Suprapubic skin (tissue), 4 donors: ENCODE data around the gene SHROOM3. TPM values are rescaled to one million over a fixed set of nuclear protein-coding genes. Genes with fewer than 3 reads are reported as not detected.

ENCODE experiments used
- DNase-seq, 2 donors: peaks; one replicate each; pipeline ENCODE4 v3.0.0-alpha.2; 2019; ENCODE audit warnings: low spot score in 2 of 2
- H3K27ac ChIP-seq: fragments of 200-600 bp; sonication (generic); one replicate; pipeline ENCODE4 v1.5.1; 2019
- H3K27me3 ChIP-seq: fragments of 200-600 bp; sonication (generic); one replicate; pipeline ENCODE4 v1.5.1; 2019
- H3K36me3 ChIP-seq: fragments of 200-600 bp; sonication (generic); one replicate; pipeline ENCODE4 v1.5.1; 2019
- H3K4me1 ChIP-seq: fragments of 200-600 bp; sonication (generic); one replicate; pipeline ENCODE4 v1.5.1; 2019
- H3K4me3 ChIP-seq: fragments of 200-600 bp; sonication (generic); one replicate; pipeline ENCODE4 v1.5.1; 2019; ENCODE audit warnings: mild to moderate bottlenecking
- H3K9me3 ChIP-seq: fragments of 200-600 bp; sonication (generic); one replicate; pipeline ENCODE4 v1.5.1; 2019
- EP300 ChIP-seq: sonication (generic); formaldehyde crosslinking; IDR thresholded peaks from one replicate; pipeline ENCODE4 v1.6.1; 2017; ENCODE audit warnings: antibody characterized with exemption
- POLR2A ChIP-seq, 2 donors: fragments of 450-650 bp; IDR thresholded peaks; one replicate each; pipeline ENCODE4 v1.6.1; 2017; ENCODE audit warnings: antibody characterized with exemption in 2 of 2, mild to moderate bottlenecking in 2 of 2, moderate library complexity in 2 of 2
- POLR2AphosphoS5 ChIP-seq, 3 donors: sonication (generic); formaldehyde crosslinking; IDR thresholded peaks; one replicate each; pipeline ENCODE4 v1.6.1; 2017; ENCODE audit warnings: antibody characterized with exemption in 3 of 3
- WGBS: methylation state at CpG from one replicate; pipeline ENCODE4 v1.1.5; 2018; 5-methylcytosine and 5-hydroxymethylcytosine counted together
- total RNA-seq, 4 donors: library from RNA; depleted of rRNA; stranded (reverse); fragments of >200 nt; gene quantifications; one replicate each; pipeline ENCODE4 v1.1.0, GENCODE V29; 2016
- TF ChIP-seq, protein P1 (sequence below), 2 donors: fragments of 200-600 bp in 1 of 2; fragments of 450-650 bp in 1 of 2; sonication (generic) in 1 of 2; IDR thresholded peaks; one replicate each; pipeline ENCODE4 v1.5.1; 2016 to 2019; ENCODE audit warnings: antibody characterized with exemption in 2 of 2, mild to moderate bottlenecking in 1 of 2, moderate library complexity in 1 of 2

Gene SHROOM3
- total RNA-seq, 4 donors from 2014 or later = 25.7 to 41.4 (median 29.8) TPM

DNA sequence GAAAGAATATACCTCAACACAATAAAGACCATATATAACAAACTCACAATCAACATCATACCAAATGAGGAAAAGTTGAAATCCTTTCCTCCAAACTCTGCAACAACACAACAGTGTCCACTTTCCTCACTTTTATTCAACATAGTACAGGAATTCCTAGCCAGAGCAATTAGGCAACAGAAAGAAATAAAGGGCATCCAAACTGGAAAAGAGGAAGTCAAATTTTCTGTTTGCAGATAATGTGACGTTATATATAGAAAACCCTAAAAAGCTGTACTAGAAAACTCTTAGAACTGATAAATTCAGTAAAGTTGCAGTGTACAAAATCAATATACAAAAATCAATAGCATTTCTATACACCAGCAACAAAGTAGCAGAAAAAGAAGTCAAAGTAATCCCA is 355.3 kb downstream of the SHROOM3 start:
- no peaks in the 10 kb centered on the region for H3K36me3 ChIP-seq
- no peaks in the 10 kb centered on the region for H3K4me1 ChIP-seq
- no peak for TF ChIP-seq EP300
- TF ChIP-seq POLR2AphosphoS5 (IDR thresholded peaks at IDR 0.05) = no peak
- no peak for TF ChIP-seq POLR2A (IDR thresholded peaks at IDR 0.05)
- TF ChIP-seq, protein P1, sequence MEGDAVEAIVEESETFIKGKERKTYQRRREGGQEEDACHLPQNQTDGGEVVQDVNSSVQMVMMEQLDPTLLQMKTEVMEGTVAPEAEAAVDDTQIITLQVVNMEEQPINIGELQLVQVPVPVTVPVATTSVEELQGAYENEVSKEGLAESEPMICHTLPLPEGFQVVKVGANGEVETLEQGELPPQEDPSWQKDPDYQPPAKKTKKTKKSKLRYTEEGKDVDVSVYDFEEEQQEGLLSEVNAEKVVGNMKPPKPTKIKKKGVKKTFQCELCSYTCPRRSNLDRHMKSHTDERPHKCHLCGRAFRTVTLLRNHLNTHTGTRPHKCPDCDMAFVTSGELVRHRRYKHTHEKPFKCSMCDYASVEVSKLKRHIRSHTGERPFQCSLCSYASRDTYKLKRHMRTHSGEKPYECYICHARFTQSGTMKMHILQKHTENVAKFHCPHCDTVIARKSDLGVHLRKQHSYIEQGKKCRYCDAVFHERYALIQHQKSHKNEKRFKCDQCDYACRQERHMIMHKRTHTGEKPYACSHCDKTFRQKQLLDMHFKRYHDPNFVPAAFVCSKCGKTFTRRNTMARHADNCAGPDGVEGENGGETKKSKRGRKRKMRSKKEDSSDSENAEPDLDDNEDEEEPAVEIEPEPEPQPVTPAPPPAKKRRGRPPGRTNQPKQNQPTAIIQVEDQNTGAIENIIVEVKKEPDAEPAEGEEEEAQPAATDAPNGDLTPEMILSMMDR (IDR thresholded peaks at IDR 0.05) = no peak
- DNase-seq = no peak
- no peak overlapping the region for H3K4me3 ChIP-seq
- 96% methylated on average over 1 of the region's 1 CpG for WGBS
- no peaks in the 10 kb centered on the region for H3K9me3 ChIP-seq
- H3K27ac ChIP-seq = no peak overlapping the region
- H3K27me3 ChIP-seq = no peaks in the 10 kb centered on the region

DNA sequence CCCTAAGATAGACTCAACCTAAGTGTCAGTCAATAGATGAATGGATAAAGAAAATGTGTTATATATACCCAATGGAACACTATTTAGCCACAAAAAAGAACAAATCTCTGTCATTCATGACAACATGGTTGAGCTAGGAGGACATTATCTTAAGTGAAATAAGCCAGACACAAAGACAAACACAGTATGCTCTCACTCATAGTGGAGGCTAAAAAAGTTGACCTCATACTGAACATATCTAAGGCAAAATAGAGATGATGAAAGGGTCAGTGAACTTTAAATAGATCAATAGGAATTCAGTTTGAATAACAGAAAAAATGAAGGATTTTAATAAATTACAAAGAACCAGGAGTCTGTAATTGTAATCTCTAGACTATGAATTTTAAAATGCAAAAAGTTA is 356.4 kb downstream of the SHROOM3 start:
- no peaks in the 10 kb centered on the region for H3K27me3 ChIP-seq

DNA sequence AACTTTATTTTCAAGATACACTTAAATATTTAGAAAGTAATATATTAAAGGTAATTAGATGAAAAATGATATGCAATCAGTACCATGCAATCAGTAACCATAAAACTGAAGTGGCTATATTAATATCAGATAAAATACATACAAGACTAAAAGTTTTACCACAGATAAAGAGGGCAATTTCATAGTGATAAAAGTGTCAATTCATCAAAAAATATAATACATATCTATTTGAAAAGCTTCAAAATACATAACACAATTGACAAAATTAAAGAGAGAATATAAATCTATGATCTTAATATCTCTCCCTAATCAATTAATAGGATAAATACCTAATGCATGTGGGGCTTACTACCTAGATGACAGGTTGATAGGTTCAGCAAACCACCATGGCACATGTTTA is 357.4 kb downstream of the SHROOM3 start:
- no peak overlapping the region for H3K27ac ChIP-seq
- H3K4me3 ChIP-seq = no peak overlapping the region
- no peaks in the 10 kb centered on the region for H3K4me1 ChIP-seq
- no peak for DNase-seq
- TF ChIP-seq POLR2AphosphoS5 (IDR thresholded peaks at IDR 0.05) = no peak
- no peak for TF ChIP-seq POLR2A (IDR thresholded peaks at IDR 0.05)
- TF ChIP-seq, protein P1 (IDR thresholded peaks at IDR 0.05) = no peak
- TF ChIP-seq EP300 = no peak
- no peaks in the 10 kb centered on the region for H3K27me3 ChIP-seq
- H3K36me3 ChIP-seq = no peaks in the 10 kb centered on the region
- H3K9me3 ChIP-seq = no peaks in the 10 kb centered on the region

More for the DNA sequence above, 356.4 kb downstream of the SHROOM3 start:
- Histone ChIP-seq H3K9me3 (no peaks in the 10 kb centered on the region), H3K4me1 (no peaks in the 10 kb centered on the region), H3K4me3 (no peak overlapping the region), H3K36me3 (no peaks in the 10 kb centered on the region), H3K27ac (no peak overlapping the region)
- no peak for DNase-seq
- TF ChIP-seq POLR2A (IDR thresholded peaks at IDR 0.05) (no peak), POLR2AphosphoS5 (IDR thresholded peaks at IDR 0.05) (no peak), EP300 (no peak)
- TF ChIP-seq, protein P1 (IDR thresholded peaks at IDR 0.05) = no peak

DNA sequence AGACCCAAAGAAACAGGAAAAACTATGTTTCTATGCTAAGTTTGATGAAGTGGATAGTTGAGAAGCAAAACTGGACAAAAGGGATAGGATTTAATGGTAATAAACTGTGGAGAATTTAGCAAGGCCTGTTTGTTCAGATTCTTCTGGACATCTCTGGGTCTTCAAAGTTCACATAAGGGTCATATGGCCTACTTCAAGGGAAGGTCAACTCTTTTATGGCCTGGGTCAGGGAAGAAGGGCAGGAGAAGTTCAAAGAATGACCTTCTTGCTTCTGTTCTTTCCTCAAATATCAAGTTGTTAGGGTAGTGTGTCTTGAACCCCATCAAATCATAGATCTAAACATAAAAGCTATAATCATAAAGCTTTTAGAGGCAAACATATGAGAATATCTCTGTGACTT is 360.2 kb downstream of the SHROOM3 start:
- Histone ChIP-seq H3K4me1 (no peaks in the 10 kb centered on the region), H3K36me3 (no peaks in the 10 kb centered on the region), H3K4me3 (no peak overlapping the region), H3K27ac (no peak overlapping the region), H3K9me3 (no peaks in the 10 kb centered on the region), H3K27me3 (no peaks in the 10 kb centered on the region)
- no peak for TF ChIP-seq POLR2A (IDR thresholded peaks at IDR 0.05)
- TF ChIP-seq POLR2AphosphoS5 (IDR thresholded peaks at IDR 0.05) = no peak
- TF ChIP-seq EP300 = no peak
- TF ChIP-seq, protein P1 (IDR thresholded peaks at IDR 0.05) = no peak
- no peak for DNase-seq

DNA sequence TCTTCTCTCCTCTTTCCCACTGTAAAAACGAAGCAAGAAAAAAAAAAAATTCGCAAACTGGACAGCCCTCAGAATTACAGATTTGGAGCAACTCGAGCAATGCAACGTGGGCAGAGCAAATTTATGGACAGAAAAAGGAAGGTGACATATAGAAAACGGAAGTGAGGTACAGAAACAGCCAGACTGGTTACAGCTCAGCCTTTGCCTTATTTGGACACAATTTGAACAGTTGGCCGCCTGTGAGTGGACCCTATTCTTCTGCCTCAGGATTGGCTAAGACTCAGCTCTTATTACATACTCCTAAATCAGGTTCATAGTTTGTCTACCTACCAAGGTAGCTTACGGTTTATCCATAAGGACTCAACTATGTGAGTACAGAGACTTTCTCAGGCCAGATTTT is 364.1 kb downstream of the SHROOM3 start:
- DNase-seq = no peak
- peaks cover 10% of the 10 kb centered on the region for H3K4me1 ChIP-seq
- WGBS = 82% methylated on average over 7 of the region's 7 CpGs
- H3K27ac ChIP-seq = no peak overlapping the region
- no peaks in the 10 kb centered on the region for H3K9me3 ChIP-seq
- TF ChIP-seq POLR2AphosphoS5 (IDR thresholded peaks at IDR 0.05) (no peak), POLR2A (IDR thresholded peaks at IDR 0.05) (no peak), EP300 (no peak)
- TF ChIP-seq, protein P1 (IDR thresholded peaks at IDR 0.05) = no peak
- H3K4me3 ChIP-seq = no peak overlapping the region
- no peaks in the 10 kb centered on the region for H3K36me3 ChIP-seq
- H3K27me3 ChIP-seq = no peaks in the 10 kb centered on the region
